Osteoblast (primary cell): ENCODE data around the gene RUNX3. TPM values are rescaled to one million over a fixed set of nuclear protein-coding genes. Genes with fewer than 3 reads are reported as not detected.

Experiments
- DNase-seq: peaks from one replicate; pipeline ENCODE4 v3.0.0; 2011; ENCODE audit warnings: low spot score, mixed read lengths; ENCODE audit not compliant: insufficient read length; ENCODE audit errors: missing footprints
- H2AFZ ChIP-seq: 2 replicates; pipeline ENCODE4 v1.6.0; 2011; ENCODE audit warnings: mild to moderate bottlenecking, low read length
- H3K27ac ChIP-seq: 2 replicates; pipeline ENCODE4 v1.5.1; 2011; ENCODE audit warnings: mild to moderate bottlenecking, low read depth, low read length, moderate library complexity
- H3K27me3 ChIP-seq: 2 replicates; pipeline ENCODE4 v1.6.0; 2012; ENCODE audit warnings: mild to moderate bottlenecking, control low read depth, inconsistent platforms, low read length, moderate library complexity; ENCODE audit not compliant: insufficient read depth
- H3K36me3 ChIP-seq: 2 replicates; pipeline ENCODE4 v1.5.1; 2011; ENCODE audit warnings: mild to moderate bottlenecking, low read length, control low read depth, moderate library complexity; ENCODE audit not compliant: insufficient read depth
- H3K4me1 ChIP-seq: 2 replicates; pipeline ENCODE4 v1.5.1; 2011; ENCODE audit warnings: mild to moderate bottlenecking, low read length, control low read depth, moderate library complexity; ENCODE audit not compliant: insufficient read depth
- H3K4me2 ChIP-seq: 2 replicates; pipeline ENCODE4 v1.6.0; 2011; ENCODE audit warnings: mild to moderate bottlenecking, low read length; ENCODE audit not compliant: insufficient read depth
- H3K4me3 ChIP-seq: fragments of 200-600 bp; sonication (generic); 3 replicates; pipeline ENCODE4 v1.5.1; 2012; ENCODE audit warnings: mild to moderate bottlenecking, low read length, inconsistent platforms; ENCODE audit not compliant: insufficient read depth
- H3K79me2 ChIP-seq: 2 replicates; pipeline ENCODE4 v1.6.0; 2012; ENCODE audit warnings: mild to moderate bottlenecking, low read length, control low read depth, inconsistent platforms; ENCODE audit not compliant: insufficient read depth
- H3K9me3 ChIP-seq: 2 replicates; pipeline ENCODE4 v1.5.1; 2011; ENCODE audit warnings: low read depth, low read length, control low read depth
- H4K20me1 ChIP-seq: 2 replicates; pipeline ENCODE4 v1.6.0; 2012; ENCODE audit warnings: mild to moderate bottlenecking, low read length, control low read depth; ENCODE audit not compliant: insufficient read depth
- CTCF ChIP-seq: IDR thresholded peaks from 2 replicates; pipeline ENCODE4 v1.5.1; 2011; ENCODE audit warnings: mild to moderate bottlenecking, low read depth, low read length, moderate library complexity; ENCODE audit errors: extremely low read depth
- total RNA-seq: library from RNA; depleted of rRNA; stranded (reverse); fragments of >200 nt; gene quantifications from 2 replicates; pipeline ENCODE4 v1.2.3, GENCODE V29; 2012

The RUNX3 gene
- total RNA-seq, 1 donor, result 3.6 TPM

GRCh38 chr1:24870551-24871195 is 59.4 kb downstream of the RUNX3 start:
- Histone ChIP-seq H3K4me1 (no peaks in the 10 kb centered on the region), H2AFZ (no peak overlapping the region), H3K4me3 (no peak overlapping the region), H3K36me3 (no peaks in the 10 kb centered on the region), H4K20me1 (no peaks in the 10 kb centered on the region), H3K79me2 (no peaks in the 10 kb centered on the region), H3K27ac (no peak overlapping the region), H3K4me2 (no peak overlapping the region), H3K9me3 (no peaks in the 10 kb centered on the region), H3K27me3 (peaks cover 4% of the 10 kb centered on the region)
- no peak for DNase-seq
- TF ChIP-seq CTCF, result no peak

DNA sequence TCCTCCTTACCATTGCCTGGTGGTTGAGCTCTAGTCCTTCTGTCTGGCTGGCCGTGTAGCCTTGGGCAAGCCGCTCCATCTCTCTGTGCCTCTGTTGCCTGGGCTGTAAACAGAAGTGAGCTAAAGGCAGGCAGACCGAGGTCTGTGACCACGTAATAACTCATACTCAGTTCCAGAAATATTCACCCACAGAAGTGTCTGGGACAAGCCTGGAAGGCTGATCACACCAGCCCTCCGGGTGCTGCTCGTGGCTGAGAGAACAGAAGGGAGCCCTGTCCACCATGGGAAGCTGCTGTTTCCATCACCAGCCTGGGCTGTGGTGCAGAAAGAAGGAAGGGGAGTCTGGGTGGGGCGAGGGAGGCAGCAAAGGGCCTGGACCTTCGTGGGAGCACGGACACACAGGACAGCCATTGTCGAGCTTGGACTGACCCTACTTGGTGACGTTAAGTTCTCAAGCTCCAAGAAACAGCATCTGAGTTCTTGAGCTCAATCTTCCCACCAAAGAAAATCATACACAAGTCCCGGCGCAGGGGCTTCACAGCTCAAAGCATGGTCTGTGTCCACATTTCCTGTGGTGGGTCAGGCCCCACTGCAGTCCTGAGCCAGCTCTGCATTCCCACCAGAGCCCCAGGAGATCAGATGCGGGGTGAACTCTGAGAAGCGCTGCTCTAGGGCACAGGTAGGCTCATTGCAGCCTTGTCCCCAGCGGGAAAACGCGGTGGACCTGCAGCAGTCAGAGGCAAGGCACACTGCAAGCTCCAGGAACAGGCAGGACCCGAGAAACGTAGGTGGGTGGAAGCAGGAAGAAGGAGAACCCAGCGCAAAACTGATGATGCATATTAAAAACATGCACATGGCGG is 61.8 kb downstream of the RUNX3 start:
- Histone ChIP-seq H3K4me2 (no peak overlapping the region), H3K4me1 (no peaks in the 10 kb centered on the region), H2AFZ (no peak overlapping the region), H3K36me3 (no peaks in the 10 kb centered on the region), H3K4me3 (no peak overlapping the region), H3K27me3 (peaks cover 4% of the 10 kb centered on the region), H3K27ac (no peak overlapping the region), H3K79me2 (no peaks in the 10 kb centered on the region), H3K9me3 (no peaks in the 10 kb centered on the region), H4K20me1 (no peaks in the 10 kb centered on the region)
- no peak for TF ChIP-seq CTCF
- no peak for DNase-seq

DNA sequence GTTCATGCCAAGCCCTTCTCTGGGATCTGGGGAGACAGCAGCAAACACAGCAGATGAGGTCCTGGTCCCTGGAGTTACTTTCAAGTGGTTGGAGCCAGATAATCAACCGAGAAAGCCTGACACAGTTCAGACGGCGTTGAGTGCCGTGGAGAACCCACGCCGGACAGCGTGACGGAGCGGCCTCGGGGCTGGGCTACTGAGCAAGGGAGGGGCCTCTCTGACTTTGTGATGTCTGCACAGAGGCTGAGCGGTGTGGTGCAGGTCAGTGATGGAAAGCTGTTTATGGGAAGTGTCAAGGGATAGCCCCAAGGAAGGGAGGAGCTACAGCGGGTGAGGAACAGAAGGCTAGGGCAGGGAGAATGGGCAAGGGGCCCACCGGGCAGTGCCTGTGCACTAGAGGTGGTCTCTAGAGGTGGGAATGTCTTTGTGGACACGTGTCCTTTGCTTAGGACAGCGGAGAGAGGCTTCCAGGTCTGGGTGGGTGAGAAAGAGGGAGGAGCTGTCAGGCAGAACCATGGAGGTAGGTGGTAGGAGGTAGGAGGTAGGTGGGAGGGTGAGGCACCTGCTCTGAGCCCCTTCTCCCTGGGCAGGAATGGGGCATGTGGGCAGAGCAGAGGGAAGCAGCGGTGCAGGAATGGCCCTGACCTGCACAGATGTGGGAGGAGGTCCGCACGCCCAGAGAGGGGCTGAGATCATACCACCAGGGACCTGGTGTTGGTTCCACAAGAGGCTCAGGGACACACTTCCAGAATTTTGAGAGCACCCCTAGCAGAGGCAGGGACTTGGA is 62.8 kb downstream of the RUNX3 start:
- no peak for TF ChIP-seq CTCF
- Histone ChIP-seq H4K20me1 (no peaks in the 10 kb centered on the region), H3K4me1 (peaks cover 3% of the 10 kb centered on the region), H3K79me2 (no peaks in the 10 kb centered on the region), H3K9me3 (no peaks in the 10 kb centered on the region), H3K27ac (no peak overlapping the region), H3K4me2 (no peak overlapping the region), H3K36me3 (no peaks in the 10 kb centered on the region), H2AFZ (no peak overlapping the region), H3K4me3 (no peak overlapping the region), H3K27me3 (no peaks in the 10 kb centered on the region)
- no peak for DNase-seq
